Panc1 (cell line): Measurements from ENCODE around the gene MMP8. TPM values are rescaled to one million over a fixed set of nuclear protein-coding genes. Genes with fewer than 3 reads are reported as not detected.

Source experiments
- ATAC-seq: fragments of 200-7000 bp; cut with Tn5 transposase; 2 replicates; pipeline ENCODE4 v1.9.1; 2020; ENCODE audit warnings: mild to moderate bottlenecking, moderate library complexity
- BruUV-seq: library from RNA; stranded (reverse); fragments of 400-500 nt; replicated peaks from 2 replicates; lab custom pipeline; 2021; lab: Mats Ljungman, UMichigan
- CTCF ChIA-PET: fragments of 300-600 bp; sonication (Branson Sonifier 250); formaldehyde crosslinking; loops from one replicate; lab custom pipeline; 2022; ENCODE audit warnings: antibody characterized with exemption; lab: Charles Lee
- POLR2A ChIA-PET: fragments of 300-600 bp; sonication (Branson Sonifier 250); formaldehyde crosslinking; loops from one replicate; lab custom pipeline; 2022; ENCODE audit warnings: antibody characterized with exemption; lab: Charles Lee
- DNase-seq: peaks from one replicate; pipeline ENCODE4 v3.0.0-alpha.2; 2010; ENCODE audit warnings: low read depth, low spot score
- H3K27ac ChIP-seq: 2 replicates; pipeline ENCODE4 v1.5.1; 2011; ENCODE audit warnings: mild to moderate bottlenecking, low read length, inconsistent platforms
- H3K27me3 ChIP-seq: fragments of 200-500 bp; sonication (Bioruptor generic); 2 replicates; pipeline ENCODE4 v1.6.0; 2014; ENCODE audit warnings: low read length, inconsistent platforms; ENCODE audit not compliant: control insufficient read depth, insufficient read depth
- H3K36me3 ChIP-seq: fragments of 200-500 bp; sonication (Bioruptor generic); 2 replicates; pipeline ENCODE4 v1.5.1; 2014; ENCODE audit warnings: inconsistent platforms, mild to moderate bottlenecking, low read length, moderate library complexity; ENCODE audit not compliant: control insufficient read depth, insufficient read depth
- H3K4me1 ChIP-seq: 2 replicates; pipeline ENCODE4 v1.5.1; 2011; ENCODE audit warnings: inconsistent platforms, mild to moderate bottlenecking, low read length, moderate library complexity; ENCODE audit not compliant: control insufficient read depth, insufficient read depth
- H3K4me3 ChIP-seq, 2 experiments: 2 replicates each; pipeline ENCODE4 v1.5.1; 2011 to 2012; ENCODE audit warnings: low read depth in 2 of 2, low read length in 2 of 2, mild to moderate bottlenecking in 2 of 2, inconsistent platforms in 1 of 2, moderate library complexity in 1 of 2
- H3K9me3 ChIP-seq: fragments of 200-500 bp; sonication (Bioruptor generic); 2 replicates; pipeline ENCODE4 v1.5.1; 2014; ENCODE audit warnings: low read depth, mild to moderate bottlenecking, inconsistent platforms, low read length, moderate library complexity; ENCODE audit not compliant: control insufficient read depth, insufficient read depth
- POLR2AphosphoS5 ChIP-seq: IDR thresholded peaks from 2 replicates; pipeline ENCODE4 v1.6.1; 2012; ENCODE audit warnings: mild to moderate bottlenecking, low read depth, low read length, moderate library complexity
- SIN3A ChIP-seq: IDR thresholded peaks from 2 replicates; pipeline ENCODE4 v1.6.1; 2012; ENCODE audit warnings: low read depth, mild to moderate bottlenecking, low read length, moderate library complexity, borderline replicate concordance; ENCODE audit not compliant: insufficient read depth
- TCF7L2 ChIP-seq: IDR thresholded peaks from 2 replicates; pipeline ENCODE4 v1.6.1; 2011; ENCODE audit warnings: mild to moderate bottlenecking, low read depth, low read length, inconsistent platforms
- in situ Hi-C: cut with HindIII; loops from 2 replicates; pipeline ENCODE4 v1.10.0; 2016; ENCODE audit warnings: low sequenced_read_pairs, low pct_unique_long_range_greater_than_20kb
- intact Hi-C: fragments of 100-400 bp; cut with micrococcal nuclease; formaldehyde crosslinking; loops from one replicate; pipeline ENCODE4 v1.10.0; 2022; ENCODE audit not compliant: unreplicated experiment
- total RNA-seq: library from RNA; stranded (reverse); gene quantifications from one replicate; pipeline ENCODE4 v1.2.1, GENCODE V29; 2021; ENCODE audit not compliant: unreplicated experiment
- TF ChIP-seq, protein P1 (sequence below): fragments of 450-650 bp; IDR thresholded peaks from 2 replicates; pipeline ENCODE4 v1.5.1; 2017; ENCODE audit warnings: mild to moderate bottlenecking
- TF ChIP-seq, protein P2 (sequence below), 2 experiments: IDR thresholded peaks; 2 replicates each; pipeline ENCODE4 v1.6.1; 2011 to 2012; ENCODE audit warnings: low read depth in 2 of 2, control low read depth in 1 of 2, low read length in 1 of 2, mild to moderate bottlenecking in 1 of 2, moderate library complexity in 1 of 2; ENCODE audit not compliant: insufficient read depth in 1 of 2

MMP8 gene
- total RNA-seq, 1 experiment from 2014 or later: not detected

DNA sequence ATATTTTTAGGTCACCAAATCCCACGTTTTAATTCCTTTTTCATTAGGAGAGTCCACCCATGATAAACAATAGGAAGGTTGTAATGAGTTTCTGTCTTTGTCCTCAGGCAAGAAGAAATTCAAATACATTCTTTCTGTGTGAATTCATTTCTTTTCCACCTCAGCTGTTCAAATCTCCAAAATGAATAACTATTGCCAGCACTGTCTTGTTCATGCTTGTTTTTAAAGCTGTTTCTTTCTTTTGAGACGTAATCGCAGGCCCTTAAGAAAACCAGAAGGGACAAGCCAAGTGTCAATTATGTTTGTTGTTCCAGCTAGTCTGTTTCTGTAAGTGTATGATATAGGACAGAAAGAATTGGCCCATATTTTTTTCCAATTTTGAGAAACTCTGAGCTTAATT is 39.4 kb downstream of the MMP8 start:
- TF ChIP-seq SIN3A: no peak
- no peak for TF ChIP-seq POLR2AphosphoS5
- TF ChIP-seq, protein P1, sequence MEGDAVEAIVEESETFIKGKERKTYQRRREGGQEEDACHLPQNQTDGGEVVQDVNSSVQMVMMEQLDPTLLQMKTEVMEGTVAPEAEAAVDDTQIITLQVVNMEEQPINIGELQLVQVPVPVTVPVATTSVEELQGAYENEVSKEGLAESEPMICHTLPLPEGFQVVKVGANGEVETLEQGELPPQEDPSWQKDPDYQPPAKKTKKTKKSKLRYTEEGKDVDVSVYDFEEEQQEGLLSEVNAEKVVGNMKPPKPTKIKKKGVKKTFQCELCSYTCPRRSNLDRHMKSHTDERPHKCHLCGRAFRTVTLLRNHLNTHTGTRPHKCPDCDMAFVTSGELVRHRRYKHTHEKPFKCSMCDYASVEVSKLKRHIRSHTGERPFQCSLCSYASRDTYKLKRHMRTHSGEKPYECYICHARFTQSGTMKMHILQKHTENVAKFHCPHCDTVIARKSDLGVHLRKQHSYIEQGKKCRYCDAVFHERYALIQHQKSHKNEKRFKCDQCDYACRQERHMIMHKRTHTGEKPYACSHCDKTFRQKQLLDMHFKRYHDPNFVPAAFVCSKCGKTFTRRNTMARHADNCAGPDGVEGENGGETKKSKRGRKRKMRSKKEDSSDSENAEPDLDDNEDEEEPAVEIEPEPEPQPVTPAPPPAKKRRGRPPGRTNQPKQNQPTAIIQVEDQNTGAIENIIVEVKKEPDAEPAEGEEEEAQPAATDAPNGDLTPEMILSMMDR: no peak
- TF ChIP-seq, protein P2, sequence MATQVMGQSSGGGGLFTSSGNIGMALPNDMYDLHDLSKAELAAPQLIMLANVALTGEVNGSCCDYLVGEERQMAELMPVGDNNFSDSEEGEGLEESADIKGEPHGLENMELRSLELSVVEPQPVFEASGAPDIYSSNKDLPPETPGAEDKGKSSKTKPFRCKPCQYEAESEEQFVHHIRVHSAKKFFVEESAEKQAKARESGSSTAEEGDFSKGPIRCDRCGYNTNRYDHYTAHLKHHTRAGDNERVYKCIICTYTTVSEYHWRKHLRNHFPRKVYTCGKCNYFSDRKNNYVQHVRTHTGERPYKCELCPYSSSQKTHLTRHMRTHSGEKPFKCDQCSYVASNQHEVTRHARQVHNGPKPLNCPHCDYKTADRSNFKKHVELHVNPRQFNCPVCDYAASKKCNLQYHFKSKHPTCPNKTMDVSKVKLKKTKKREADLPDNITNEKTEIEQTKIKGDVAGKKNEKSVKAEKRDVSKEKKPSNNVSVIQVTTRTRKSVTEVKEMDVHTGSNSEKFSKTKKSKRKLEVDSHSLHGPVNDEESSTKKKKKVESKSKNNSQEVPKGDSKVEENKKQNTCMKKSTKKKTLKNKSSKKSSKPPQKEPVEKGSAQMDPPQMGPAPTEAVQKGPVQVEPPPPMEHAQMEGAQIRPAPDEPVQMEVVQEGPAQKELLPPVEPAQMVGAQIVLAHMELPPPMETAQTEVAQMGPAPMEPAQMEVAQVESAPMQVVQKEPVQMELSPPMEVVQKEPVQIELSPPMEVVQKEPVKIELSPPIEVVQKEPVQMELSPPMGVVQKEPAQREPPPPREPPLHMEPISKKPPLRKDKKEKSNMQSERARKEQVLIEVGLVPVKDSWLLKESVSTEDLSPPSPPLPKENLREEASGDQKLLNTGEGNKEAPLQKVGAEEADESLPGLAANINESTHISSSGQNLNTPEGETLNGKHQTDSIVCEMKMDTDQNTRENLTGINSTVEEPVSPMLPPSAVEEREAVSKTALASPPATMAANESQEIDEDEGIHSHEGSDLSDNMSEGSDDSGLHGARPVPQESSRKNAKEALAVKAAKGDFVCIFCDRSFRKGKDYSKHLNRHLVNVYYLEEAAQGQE (IDR thresholded peaks at IDR 0.05; ENCODE audit: insufficient read depth in 1 of 2, low read depth in 2 of 2, low read length in 1 of 2): no peak
- no peak for ATAC-seq
- no peaks in the 10 kb centered on the region for H3K9me3 ChIP-seq
- CTCF ChIA-PET: no interaction called here
- H3K27ac ChIP-seq: no peak overlapping the region
- in situ Hi-C loops: no loop called here
- no peaks in the 10 kb centered on the region for H3K4me1 ChIP-seq
- H3K36me3 ChIP-seq: no peaks in the 10 kb centered on the region
- no peaks in the 10 kb centered on the region; the same call in 1 of the 2 replicates for H3K27me3 ChIP-seq
- H3K4me3 ChIP-seq: no peak overlapping the region
- POLR2A ChIA-PET: no interaction called here
- intact Hi-C loops: no loop called here
- no TSS peak for BruUV-seq
- no peak for DNase-seq

DNA sequence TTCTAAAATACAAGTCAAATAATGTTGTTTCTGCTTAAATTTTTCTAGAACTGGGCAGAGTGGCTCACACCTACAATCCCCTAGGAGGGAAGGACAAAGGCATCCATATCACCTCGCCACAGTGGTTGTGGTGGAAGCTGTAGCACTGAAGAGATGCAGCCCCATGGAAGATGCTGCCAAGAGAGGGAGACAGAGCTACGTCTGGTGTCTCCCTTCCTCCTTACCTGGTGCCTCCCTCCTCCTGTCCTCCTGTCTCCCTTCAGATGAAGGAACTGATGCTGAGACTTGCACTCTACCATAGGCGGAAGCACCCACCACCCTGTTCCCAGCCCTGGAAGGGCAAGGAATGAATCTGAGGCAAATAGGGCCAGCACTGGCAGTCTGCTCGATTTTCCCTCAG is 41.5 kb downstream of the MMP8 start:
- TF ChIP-seq SIN3A (no peak), TCF7L2 (no peak)
- TF ChIP-seq, protein P1: peak; percentile 55
- TF ChIP-seq, protein P2 (IDR thresholded peaks at IDR 0.05; ENCODE audit: insufficient read depth in 1 of 2, low read depth in 2 of 2, low read length in 1 of 2): no peak
- DNase-seq (no peak), ATAC-seq (peak; percentile 83)
- in situ Hi-C loops: no loop called here
- Histone ChIP-seq H3K36me3 (no peaks in the 10 kb centered on the region), H3K4me1 (no peaks in the 10 kb centered on the region), H3K4me3 (no peak overlapping the region), H3K9me3 (no peaks in the 10 kb centered on the region), H3K27ac (no peak overlapping the region), H3K27me3 (no peaks in the 10 kb centered on the region; the same call in 1 of the 2 replicates)
- CTCF ChIA-PET: interaction anchor here (1.0 kb wide), 1 partner anchor 17 kb away, joined by 4 read pairs; no protein-coding TSS in a partner anchor
- intact Hi-C loops: no loop called here
- BruUV-seq: no TSS peak
- POLR2A ChIA-PET: no interaction called here
